ENCODE results near the gene TLL2. TPM values are rescaled to one million over a fixed set of nuclear protein-coding genes. Genes with fewer than 3 reads are reported as not detected.

Gene TLL2
- polyA plus RNA-seq, 2 of the 4 experiments (the other 2 are of a cell fraction) = 0.08 to 0.13 TPM

- ChIA-PET POLR2A (no interaction called here), CTCF (interaction anchor here (1.9 kb wide), 1 partner anchor 11 kb away, joined by 4 read pairs; no protein-coding TSS in a partner anchor)
- Histone ChIP-seq H3K4me1 (no peaks in the 10 kb centered on the region), H3K9me3 (no peaks in the 10 kb centered on the region), H3K4me2 (no peak overlapping the region), H3K27ac (no peak overlapping the region), H3K4me3 (no peak overlapping the region)
- WGBS (ENCODE audit: missing lambda C conversion rate) = 40% methylated on average over 5 of the region's 5 CpGs
- ATAC-seq (no peak), DNase-seq (ENCODE audit: low read depth in 1 of 2, low spot score in 1 of 2) (no peak), FAIRE-seq (no peak)
- TF ChIP-seq TP53 (CRISPR knock-in tag; IDR thresholded peaks at IDR 0.05) (no peak), REST (IDR thresholded peaks at IDR 0.05) (no peak), MAFK (IDR thresholded peaks at IDR 0.05; ENCODE audit: partially characterized antibody) (no peak), FOSL2 (IDR thresholded peaks at IDR 0.05) (no peak), FOSL2 (CRISPR knock-in tag; IDR thresholded peaks at IDR 0.05) (no peak), MAZ (IDR thresholded peaks at IDR 0.05; ENCODE audit: borderline replicate concordance, low read depth, low read length) (no peak), POLR2AphosphoS2 (conservative IDR thresholded peaks at IDR 0.05; ENCODE audit: low read length) (no peak), KDM5A (IDR thresholded peaks at IDR 0.05) (no peak), PHF8 (IDR thresholded peaks at IDR 0.05; ENCODE audit: borderline replicate concordance, low read depth) (no peak), ELK1 (IDR thresholded peaks at IDR 0.05; ENCODE audit: low read depth, low read length) (no peak), EHF (CRISPR knock-in tag; IDR thresholded peaks at IDR 0.05) (no peak), ZSCAN20 (CRISPR knock-in tag; IDR thresholded peaks at IDR 0.05) (no peak), JUNB (IDR thresholded peaks at IDR 0.05) (no peak), TFCP2L1 (CRISPR knock-in tag; IDR thresholded peaks at IDR 0.05) (no peak), NR3C1 (IDR thresholded peaks at IDR 0.05) (no peak), ZC3H11A (IDR thresholded peaks at IDR 0.05) (no peak), CHD4 (IDR thresholded peaks at IDR 0.05; ENCODE audit: borderline replicate concordance) (no peak), SREBF2 (IDR thresholded peaks at IDR 0.05) (no peak)
These were observed 56.4 kb downstream of the TLL2 start for GRCh38 chr10:96457341-96457740.

GRCh38 chr10:96456296-96456840 lies 57.4 kb downstream of the TLL2 start:
- no peak overlapping the region for H3K27ac ChIP-seq
- ChIA-PET POLR2A (no interaction called here), CTCF (interaction anchor here (0.8 to 1.9 kb wide), 3 partner anchors 12 to 60 kb away, joined by 3 to 4 read pairs (median 4); no protein-coding TSS in a partner anchor)
- no peaks in the 10 kb centered on the region for H3K4me1 ChIP-seq
- ATAC-seq (no peak; a peak in 1 of 6 replicates), FAIRE-seq (no peak), DNase-seq (ENCODE audit: low read depth in 1 of 2, low spot score in 1 of 2) (no peak)
- no peaks in the 10 kb centered on the region for H3K9me3 ChIP-seq
- WGBS (ENCODE audit: missing lambda C conversion rate) = 53% methylated on average over 3 of the region's 5 CpGs
- no peak overlapping the region for H3K4me3 ChIP-seq
- H3K4me2 ChIP-seq = no peak overlapping the region
- TF ChIP-seq TFCP2L1 (CRISPR knock-in tag; IDR thresholded peaks at IDR 0.05) = no peak
- TF ChIP-seq ZNF302 (CRISPR knock-in tag; IDR thresholded peaks at IDR 0.05) = no peak
- no peak for TF ChIP-seq NFE2L2 (conservative IDR thresholded peaks at IDR 0.05; ENCODE audit: low read length)
- no peak for TF ChIP-seq POLR2AphosphoS2 (conservative IDR thresholded peaks at IDR 0.05; ENCODE audit: low read length)
- no peak for TF ChIP-seq MAZ (IDR thresholded peaks at IDR 0.05; ENCODE audit: borderline replicate concordance, low read depth, low read length)
- no peak for TF ChIP-seq RFX5 (IDR thresholded peaks at IDR 0.05)
- no peak for TF ChIP-seq E2F6 (IDR thresholded peaks at IDR 0.05; ENCODE audit: borderline replicate concordance, low read depth)
- TF ChIP-seq HES2 (IDR thresholded peaks at IDR 0.05) = no peak
- TF ChIP-seq ZSCAN20 (CRISPR knock-in tag; IDR thresholded peaks at IDR 0.05) = no peak
- TF ChIP-seq ESRRA (IDR thresholded peaks at IDR 0.05; ENCODE audit: borderline replicate concordance, low read length) = no peak
- TF ChIP-seq EHF (CRISPR knock-in tag; IDR thresholded peaks at IDR 0.05) = no peak
- TF ChIP-seq CHD4 (IDR thresholded peaks at IDR 0.05; ENCODE audit: borderline replicate concordance) = no peak
- TF ChIP-seq REST (IDR thresholded peaks at IDR 0.05) = no peak
- TF ChIP-seq ATOH8 (CRISPR knock-in tag; IDR thresholded peaks at IDR 0.05; ENCODE audit: low read depth) = no peak
- TF ChIP-seq HOXA7 (CRISPR knock-in tag; IDR thresholded peaks at IDR 0.05) = no peak
- no peak for TF ChIP-seq SREBF2 (IDR thresholded peaks at IDR 0.05)
